ENCODE data around the gene PCBD2.
"Not testable (repeated sequence)": the region's sequence is repeated elsewhere in the genome, so short reads cannot be mapped to it uniquely, and the experiment has no call there.

Gene PCBD2

DNA sequence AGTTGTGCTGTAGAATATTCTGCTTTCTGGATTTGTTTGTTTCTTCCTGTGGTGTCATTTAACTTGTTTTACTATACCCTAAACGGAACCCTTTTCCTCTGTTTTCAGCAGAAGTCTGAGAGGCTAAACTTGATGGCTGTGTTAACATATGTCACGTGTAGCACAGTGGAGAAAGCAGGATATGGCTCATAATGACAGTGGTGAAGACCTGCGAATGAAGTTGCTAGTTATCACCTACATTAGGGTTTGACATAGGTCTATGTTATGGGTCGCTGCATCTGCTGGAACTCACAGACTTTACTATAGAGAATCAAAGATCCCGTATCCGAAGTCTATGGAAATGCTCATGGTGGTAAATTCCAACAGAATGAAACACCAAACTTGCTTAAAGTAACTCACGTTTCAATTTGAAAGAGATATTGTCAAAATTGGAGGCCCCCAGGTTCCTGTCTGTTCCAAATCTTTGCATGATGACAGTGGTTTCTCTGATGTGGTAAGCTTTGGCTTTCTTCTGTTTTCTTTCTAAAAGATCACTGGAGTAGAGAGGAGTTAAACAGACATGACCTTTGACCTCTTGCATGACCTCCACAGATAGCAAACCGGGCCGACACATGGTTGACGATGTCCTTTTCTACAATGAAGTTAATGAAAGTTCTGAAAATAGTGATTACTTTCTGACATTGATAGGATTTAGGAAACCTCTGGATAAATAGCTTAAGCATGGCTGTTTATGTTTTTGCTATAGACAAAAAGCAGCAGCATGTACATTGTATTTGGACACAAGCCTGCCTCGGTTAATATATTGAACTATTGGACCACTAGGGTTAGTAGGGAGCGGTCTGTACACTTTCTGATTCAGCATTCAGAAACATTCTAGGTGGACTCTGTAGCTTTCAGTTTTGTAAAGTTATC, 59.7 kb downstream of the PCBD2 start:
- no peak for DNase-seq

DNA sequence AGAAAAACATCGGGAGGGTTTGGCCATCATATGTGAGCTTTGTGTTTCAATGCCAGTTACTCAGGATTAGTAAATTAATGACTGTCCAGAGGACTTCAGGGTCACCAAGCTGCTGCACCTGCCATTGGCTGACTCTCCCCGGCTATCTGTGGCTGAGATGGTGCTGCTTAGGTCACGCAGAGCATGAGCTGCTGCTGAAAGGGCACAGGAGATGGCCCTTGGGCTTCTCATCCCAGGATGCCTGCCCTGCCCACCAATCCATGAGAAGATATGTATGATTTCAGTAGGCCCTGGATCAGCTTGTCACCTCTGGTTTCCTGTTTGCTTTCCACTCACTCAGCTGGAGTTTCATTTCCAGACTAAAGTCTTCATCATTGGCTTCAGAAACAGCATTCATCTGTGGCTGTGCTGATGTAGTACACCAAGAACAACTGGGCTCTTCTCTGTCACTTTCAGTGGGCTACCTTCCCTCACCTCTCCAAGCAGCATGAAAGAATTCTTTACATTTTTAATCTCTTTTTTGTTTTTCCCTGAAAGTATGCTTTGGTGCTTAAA, 60.4 kb downstream of the PCBD2 start:
- DNase-seq: no peak

DNA sequence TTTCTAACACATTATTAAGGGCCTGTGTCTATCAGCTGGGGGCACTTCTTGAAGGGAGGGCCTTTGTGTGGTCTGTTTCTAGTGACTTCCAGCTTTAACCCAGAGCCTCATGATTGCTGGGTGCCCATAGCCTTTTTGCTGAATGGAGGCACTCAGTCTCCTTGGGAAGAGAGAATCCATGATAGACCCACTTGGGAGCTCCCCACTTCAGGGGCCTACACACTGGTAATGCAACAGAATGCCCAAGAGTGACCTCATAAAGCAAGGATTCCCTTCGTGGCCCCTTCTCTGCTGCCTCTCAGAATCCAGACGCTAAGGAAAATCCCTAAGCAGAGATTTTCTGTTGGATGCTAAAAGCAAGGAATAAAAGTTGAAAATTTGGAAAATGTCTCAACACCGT, 62.7 kb downstream of the PCBD2 start, which contains the start of gene CATSPER3:
CATSPER3 (plus strand) TSS at position 301 of the 400 bp plus-strand sequence; CDS start at position 386, 85 bp downstream.
- no peak for DNase-seq

DNA sequence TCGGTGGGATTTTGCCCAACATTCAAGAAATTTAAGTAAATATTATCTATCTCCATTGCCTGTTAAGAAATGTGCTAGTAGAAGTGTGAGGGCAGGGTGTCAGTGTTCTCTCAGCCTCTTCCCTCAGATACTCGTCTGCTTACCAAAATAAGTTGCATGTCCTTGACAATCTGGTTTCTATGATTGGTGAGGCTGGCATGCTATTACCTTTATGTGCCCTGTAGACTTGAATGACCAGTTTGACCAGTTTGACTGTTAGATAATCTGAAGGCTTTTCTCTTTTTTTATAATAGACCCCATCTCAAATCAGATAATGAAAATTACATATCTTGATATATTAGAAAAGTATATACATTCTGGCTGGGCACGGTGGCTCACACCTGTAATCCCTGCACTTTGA, 63.1 kb downstream of the PCBD2 start:
- no peak for DNase-seq

DNA sequence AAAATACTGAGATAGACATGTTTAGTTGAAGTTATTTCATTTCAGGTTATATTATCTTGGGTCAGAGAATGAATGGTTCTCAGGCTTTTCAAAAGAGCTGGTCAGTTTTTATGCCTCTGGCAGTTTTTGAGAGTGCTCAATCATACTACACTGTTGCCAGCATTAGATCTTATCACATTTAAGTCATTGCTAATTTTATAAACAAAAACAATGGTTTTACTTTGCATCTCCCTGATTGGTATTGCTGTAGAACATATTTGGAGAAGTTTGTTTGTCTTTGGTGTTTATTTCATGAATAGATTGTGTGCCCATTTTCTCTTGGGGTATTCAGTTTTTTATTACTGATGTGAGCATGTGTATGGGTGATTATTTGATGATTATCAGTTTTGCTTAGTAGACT, 64.2 kb downstream of the PCBD2 start:
- no peak for DNase-seq

DNA sequence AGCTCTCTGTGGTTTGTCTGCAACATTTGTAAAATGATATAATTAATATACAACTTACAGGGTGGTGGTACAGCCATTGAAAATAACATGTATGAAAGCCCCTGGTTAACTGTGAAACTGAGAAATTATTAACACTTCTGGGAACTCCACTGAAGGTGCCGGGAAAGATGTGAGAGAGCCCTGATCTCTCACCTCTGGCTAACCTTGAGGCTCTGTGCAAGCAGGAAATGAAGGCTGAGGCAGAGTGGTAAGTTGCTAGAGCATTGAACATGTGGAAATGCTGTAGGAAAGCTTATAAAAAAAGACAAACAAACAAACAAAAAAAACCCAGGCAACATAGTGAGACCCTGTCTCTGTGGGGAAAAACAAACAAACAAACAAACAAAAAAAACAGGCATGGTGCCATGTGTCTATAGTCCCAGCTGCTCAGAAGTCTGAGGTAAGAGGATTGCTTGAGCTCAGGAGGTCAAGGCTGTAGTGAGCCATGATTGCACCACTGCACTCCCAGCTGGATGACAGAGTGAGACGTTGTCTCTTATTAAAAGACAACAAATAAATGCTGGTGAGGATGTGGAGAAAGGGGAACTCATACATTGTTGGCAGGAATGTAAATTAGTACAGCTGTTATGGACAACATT, 70.3 kb downstream of the PCBD2 start:
- no peak for DNase-seq

DNA sequence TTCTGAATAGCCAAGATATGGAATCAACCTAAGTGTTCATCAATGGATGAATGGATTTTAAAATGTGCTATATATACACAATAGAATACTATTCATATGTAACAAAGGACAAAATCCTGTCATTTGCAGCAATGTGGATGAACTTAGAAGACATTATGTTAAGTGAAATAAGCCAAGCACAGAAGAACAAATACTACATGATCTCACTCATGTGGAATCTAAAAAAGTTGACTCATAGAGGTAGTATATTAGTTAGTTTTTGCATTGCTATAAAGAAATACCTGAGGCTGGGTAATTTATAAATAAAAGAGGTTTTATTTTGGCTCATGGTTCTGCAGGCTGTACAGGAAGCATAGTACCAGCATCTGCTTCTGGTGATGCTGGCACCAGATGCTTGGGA, 70.9 kb downstream of the PCBD2 start:
- no peak for DNase-seq

DNA sequence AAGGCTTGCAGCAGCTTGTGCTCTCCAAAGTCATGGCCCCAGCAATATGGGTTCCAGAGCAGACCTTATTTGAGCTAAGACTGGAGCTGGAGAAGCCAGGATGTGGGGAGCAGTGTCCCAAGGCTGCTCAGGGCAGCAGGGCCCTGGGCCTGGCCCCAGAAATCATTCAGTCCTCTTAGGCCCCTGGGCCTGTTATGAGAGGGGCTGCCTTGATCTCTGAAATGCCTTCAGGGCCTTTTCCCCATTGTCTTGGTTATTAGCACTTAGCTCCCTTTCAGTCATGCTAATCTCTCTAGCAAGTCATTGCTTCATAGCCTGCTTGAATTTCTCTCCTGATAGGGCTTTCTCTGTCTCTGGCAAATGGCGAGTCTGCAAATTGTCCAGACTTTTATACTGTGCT, 71.9 kb downstream of the PCBD2 start:
- no peak for DNase-seq

DNA sequence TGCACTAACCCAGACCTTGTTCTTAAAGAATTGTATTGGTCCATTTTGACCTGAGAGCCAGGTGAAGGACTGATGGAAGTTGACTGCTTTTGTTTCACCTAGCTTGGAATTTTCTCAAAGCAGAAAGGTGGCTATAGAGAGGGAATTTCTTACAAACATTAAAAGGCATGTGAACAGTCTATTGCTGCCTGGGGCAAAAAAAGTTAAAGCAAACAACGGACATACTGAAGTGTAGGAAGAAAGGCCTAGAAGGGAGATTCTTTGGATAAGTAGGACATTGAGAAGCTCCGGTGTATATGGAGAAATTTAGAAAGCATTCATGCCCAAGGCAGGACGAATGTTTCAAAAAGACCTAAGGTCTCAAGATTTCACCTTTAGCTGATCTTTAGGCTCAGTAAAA, 74.5 kb downstream of the PCBD2 start:
- no peak for DNase-seq

DNA sequence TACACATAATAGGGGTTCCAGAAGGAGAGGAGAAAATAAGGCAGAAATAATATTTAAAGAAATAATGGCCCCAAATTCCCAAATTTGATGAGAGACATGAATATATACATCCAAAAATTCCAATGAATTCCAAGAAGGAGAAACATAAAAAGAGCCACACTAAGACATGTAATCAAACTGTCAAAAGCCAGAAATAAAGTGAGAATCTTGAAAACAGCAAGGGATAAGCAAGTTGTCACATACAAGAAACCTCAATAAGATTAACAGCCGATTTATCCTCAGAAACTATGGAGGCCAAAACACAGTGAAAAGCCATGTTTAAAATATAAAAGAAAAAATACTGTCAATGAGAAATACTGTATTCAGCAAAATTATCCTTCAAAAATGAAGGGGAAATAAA, 77.3 kb downstream of the PCBD2 start:
- no peak for DNase-seq

DNA sequence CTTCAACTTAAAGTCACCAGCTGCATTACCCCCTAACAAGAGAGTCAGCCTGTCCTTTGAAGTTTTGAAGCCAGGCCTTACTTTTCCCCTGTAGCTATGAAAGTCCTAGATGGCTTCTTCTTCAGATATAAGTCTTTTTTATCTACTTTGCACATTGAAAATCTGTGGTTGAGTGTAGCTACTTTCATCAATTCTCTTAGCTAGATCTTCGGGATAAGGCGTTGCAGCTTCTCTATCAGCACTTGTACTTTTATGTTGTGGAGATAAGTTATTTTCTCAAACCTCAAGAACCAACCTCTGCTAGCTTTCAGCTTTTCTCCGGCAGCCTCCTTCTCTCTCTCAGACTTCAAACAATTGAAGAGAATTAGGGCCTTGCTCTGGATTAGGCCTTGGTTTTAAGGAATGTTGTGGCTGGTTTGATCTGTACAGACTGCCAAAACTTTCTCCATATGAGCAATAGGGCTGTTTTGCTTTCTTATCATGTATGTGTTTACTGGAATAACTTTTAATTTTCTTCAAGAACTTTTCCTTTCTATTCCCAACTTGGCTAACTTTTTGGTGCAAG, 84.4 kb downstream of the PCBD2 start:
- peak; percentile 28 for DNase-seq

DNA sequence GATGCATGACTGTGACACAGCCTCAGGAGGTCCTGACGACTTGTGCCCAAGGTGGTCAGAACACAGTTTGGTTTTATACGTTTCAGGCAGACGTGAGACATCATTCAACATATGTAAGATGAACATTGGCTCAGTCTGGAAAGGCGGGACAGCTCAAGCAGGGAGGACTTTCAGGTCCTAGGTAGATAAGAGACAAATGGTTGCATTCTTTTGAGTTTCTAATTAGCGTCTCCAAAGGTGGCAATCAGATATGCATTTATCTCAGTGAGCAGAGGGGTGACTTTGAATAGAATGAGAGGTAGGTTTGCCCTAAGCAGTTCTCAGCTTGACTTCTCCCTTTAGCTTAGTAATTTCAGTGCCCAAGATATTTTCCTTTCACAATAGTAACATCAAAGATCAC, 85.3 kb downstream of the PCBD2 start:
- not testable (repeated sequence) for DNase-seq

DNA sequence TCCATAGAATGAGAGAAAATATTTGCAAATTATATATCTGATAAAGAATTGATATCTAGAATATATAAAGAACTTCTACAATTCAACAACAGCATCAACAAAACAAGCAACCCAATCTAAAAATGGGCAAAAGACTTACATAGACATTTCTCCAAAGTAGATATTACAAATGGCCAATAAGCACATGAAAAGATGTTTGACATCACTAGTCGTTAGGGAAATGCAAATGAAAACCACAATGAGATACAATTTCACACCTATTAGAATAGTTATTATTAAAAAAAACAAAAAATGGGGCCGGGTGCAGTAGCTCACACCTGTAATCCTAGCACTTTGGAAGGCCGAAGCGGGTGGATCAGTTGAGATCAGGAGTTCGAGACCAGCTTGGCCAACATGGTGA, 87.2 kb downstream of the PCBD2 start:
- DNase-seq: no peak

DNA sequence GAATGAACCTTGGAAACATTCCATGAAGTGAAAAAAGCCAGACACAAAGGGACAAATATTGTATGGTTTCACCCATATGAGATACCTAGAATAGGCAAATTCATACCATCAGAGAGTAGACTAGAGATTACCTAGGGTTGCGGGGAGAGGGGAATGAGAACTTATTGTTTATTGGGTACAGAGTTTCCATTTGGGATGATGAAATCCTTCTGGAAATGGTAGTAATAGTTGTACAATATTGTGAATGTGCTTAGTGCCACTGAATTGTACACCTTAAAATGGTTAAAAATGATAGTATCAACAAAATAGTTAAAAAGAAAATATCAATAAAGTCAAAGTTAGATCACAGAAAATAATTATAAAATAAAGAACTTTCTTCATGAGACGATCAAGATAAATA, 88.2 kb downstream of the PCBD2 start:
- DNase-seq: no peak

DNA sequence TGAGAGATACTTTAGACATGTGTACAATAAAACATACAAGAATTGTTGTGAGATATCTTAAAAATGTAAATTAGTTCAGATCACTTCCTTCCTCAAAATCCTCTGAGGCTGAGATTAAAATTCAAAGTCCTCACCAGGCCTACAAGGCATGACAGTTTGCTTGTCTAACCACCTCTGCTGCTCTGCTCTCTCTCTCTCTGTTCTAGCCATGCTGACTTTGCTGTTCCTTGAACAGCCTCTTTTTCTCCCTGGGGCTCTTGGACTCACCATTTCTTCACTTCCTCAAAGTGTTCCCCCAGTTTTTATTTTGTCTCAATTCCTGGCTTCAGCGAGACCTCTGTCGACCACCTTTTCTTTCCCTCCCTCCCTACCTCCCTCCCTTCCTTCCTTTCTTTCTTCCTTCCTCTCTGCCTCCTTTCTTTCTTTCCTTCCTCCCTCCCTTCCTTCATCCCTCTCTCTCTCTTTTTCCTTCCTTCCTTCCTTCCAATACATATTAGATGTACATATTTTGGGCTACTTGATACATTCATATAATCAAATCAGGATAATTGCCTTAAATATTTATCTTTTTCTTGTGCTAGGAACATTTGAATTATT, 89.7 kb downstream of the PCBD2 start:
- no peak for DNase-seq

DNA sequence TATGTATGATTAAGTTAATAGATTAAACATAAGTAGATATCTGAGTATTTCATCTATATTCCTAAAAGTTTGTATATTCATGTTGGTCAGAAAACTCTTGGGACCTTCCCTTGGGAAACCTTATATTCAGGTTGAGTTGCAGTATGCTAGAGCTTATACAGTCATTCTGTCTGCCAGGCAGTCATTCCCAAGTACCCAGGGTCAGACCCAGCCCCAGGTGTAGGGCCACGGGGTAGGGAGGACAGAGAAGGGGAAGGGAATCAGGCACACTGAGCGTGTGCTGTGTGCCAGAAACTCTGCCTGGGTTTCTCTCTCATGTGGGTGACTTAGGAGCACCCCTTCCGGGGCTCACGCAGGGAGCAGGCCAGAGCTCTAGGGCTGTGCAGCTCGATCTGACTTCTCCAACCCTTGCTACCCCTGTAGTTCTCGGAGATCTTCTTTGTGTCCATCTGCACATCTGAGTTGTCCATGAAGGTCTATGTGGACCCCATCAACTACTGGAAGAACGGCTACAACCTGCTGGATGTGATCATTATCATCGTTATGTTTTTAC, 91.0 kb downstream of the PCBD2 start:
- DNase-seq: no peak

DNA sequence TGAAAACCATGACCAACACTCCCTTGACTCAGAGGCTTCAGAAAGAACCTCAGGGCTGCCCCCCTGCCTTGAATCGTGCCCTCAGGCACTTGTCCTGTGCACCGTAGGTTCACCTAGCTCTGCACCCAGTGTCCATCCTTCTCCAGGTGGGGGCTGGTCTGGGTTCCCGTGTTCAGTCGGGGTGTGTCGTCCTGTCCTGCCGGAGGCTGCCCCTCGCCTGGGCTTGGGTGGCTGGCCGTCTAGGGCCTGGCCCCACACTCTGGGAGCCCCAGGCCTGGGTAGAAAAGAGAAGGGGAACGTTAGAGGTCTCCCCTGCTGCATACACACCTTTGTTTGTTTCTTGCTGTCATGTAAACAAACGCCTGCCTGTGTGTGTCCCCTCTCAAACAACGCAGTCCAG, 92.1 kb downstream of the PCBD2 start:
- no peak for DNase-seq

DNA sequence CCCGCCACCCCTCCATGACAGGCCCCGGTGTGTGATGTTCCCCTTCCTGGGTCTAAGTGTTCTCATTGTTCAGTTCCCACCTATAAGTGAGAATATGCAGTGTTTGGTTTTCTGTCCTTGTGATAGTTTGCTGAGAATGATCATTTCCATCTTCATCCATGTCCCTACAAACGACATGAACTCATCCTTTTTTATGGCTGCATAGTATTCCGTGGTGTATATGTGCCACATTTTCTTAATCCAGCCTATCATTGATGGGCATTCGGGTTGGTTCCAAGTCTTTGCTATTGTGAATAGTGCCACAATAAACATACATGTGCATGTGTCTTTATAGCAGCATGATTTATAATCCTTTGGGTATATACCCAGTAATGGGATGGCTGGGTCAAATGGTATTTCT, 93.1 kb downstream of the PCBD2 start:
- not testable (repeated sequence) for DNase-seq

DNA sequence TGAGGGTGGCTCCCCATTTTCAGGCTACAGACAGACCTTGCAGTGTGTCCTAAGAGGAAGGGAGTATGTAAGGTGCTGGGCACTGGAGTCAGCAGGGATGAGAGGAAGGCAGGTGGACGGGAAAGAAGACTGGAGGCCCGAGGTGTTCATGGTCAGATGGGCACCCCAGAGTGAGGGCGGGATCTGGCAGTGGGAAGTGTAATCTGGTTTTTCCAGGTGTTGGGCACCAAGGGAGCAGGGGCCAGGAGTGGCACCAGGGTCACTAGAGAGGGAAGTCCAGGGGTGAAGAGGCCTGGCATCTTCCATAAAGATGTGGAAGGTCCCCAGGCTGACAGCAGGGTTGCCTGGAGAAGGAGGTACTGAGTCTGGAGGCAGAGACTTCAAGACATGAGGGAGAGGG, 99.4 kb downstream of the PCBD2 start:
- DNase-seq: no peak

DNA sequence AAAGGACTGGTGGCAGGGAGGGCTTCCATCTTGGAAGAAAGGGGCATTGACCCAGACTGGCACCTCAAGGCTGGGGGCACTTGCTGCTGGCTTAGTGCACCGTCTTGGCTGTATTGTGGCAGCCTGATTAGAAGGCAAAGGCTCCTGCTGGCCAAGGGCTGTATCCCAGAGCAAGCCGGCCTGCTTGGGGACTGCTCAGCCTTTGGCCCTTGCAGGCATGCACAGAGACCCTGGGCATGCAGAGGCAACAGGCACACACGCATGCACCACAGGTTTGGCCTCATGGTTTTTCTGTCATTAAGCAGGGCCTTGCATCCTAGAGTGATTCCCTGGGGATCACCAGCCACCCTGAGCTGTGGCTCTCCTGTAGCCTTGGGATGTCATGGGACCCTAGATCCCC, 100.1 kb downstream of the PCBD2 start:
- DNase-seq: no peak

DNA sequence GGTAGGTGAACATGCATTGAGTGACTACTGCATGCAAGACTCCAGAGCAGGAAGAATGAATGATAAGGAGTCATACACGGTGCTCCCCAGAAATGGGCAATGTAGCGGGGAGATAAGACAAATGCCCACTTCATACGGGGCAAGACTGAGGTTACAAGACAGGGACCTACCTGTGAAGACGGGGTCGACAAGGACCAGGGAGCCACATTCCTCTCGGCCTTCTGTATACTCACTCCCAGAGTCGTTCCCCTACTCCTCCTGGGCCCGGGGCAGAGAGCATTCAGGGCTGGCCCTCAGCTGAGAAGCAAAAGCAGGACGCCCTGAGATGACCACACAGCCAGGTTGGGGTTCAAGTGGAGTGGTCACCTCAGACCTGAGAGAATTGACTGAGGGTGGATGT, 102.4 kb downstream of the PCBD2 start:
- DNase-seq: no peak

DNA sequence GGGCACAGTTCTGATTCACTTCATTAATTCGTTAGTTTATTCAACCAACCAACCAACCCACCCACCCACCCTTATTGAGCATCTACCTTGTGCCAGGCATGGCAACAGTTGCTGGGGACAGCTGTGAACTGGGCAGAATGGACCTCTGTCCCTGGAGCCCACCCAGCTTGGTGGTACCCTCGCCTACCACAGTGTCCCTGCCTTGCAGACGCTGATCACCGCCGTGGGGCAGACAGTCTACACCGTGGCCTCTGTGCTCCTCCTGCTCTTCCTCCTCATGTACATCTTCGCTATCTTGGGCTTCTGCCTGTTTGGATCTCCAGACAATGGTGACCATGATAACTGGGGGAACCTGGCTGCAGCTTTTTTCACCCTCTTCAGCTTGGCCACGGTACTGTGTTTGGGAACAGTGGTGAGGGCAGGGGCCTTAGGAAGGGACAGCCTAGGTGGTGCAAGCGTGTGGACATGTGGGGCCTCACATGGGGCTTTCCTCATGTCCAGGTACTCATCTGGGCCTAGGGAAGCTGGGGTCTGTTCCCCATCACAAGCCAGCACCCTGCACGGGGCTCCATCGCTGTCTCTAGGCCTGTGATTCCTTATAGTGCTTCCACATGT, 102.9 kb downstream of the PCBD2 start:
- DNase-seq: no peak

DNA sequence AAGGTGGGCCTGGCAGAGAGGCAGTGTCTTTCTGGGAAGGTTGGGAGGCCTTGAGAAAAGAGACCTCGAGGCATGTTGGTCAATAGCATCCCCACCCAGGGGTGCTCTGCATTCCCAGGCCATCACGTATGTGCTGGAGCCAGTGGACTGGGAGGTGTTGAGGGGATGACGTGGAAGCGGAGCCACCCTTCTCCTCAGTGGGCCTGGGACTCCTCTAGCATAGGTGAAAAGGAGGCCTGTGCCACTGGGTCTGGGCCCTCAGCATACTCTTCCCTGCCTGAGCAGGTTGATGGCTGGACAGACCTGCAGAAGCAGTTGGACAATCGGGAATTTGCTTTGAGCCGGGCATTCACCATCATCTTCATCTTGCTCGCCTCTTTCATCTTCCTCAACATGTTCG, 103.6 kb downstream of the PCBD2 start:
- DNase-seq: no peak
